Keratinocyte (primary cell): Measurements from ENCODE around the gene ATP6V0D1.

Experiments
- EZH2 ChIP-seq: IDR thresholded peaks from one replicate; pipeline ENCODE4 v1.6.1; 2012; ENCODE audit warnings: inconsistent platforms, mild to moderate bottlenecking, low read length, moderate library complexity
- TF ChIP-seq, protein P1 (sequence below), 3 experiments: IDR thresholded peaks in 1 of 3; conservative IDR thresholded peaks in 1 of 3; optimal IDR thresholded peaks in 1 of 3; 2 replicates in 2 of 3; 3 replicates in 1 of 3; pipeline versions ENCODE3 to v1.5.1; 2011; ENCODE audit warnings: low read length in 3 of 3, mild to moderate bottlenecking in 3 of 3, moderate library complexity in 2 of 3, control low read depth in 1 of 3, inconsistent platforms in 1 of 3; ENCODE audit not compliant: insufficient read depth in 2 of 3; ENCODE audit errors: extremely low read depth in 1 of 3

DNA sequence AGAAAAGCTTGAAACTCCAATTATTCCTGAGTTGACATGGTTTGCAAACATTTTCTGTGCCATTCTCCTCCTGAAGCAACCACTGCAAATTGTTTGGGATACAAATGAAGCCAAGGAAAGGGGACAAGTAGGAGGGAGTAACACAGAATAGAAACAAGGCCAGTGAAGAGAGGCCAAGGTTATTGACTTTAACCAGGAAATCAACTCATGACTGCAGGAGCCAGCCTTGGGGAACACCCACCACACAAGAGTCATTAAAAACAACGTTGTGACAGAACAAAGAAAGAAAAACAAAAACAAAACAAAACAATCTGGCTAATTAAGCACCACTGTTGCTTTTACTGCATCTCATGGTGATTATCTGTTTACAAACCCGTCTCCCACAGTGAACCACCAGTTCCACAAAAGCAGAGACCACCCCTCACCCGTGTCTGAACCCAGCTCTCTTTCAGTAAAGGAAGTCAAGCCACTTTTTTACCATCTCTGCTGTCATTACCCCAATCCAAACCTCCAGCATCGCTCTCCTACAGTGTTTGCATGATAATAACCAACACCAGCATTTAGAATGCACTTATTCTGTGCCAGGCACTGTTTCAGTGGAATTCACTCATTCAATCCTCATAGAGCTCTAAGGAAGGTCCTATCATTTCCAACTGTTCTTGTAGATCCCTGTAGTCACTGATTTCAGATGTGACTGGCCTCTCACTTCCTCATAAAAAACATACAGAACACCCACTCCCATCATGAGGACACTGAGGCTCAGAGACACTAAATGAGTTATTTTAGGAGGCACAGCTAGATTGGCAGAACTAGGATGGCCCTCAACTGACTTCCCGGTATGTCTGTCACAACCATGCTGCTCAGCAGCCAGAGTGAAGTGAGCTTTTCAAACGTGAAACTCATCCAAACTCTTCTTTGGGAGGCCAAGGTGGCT, 66.7 kb downstream of the ATP6V0D1 start:
- TF ChIP-seq, protein P1, sequence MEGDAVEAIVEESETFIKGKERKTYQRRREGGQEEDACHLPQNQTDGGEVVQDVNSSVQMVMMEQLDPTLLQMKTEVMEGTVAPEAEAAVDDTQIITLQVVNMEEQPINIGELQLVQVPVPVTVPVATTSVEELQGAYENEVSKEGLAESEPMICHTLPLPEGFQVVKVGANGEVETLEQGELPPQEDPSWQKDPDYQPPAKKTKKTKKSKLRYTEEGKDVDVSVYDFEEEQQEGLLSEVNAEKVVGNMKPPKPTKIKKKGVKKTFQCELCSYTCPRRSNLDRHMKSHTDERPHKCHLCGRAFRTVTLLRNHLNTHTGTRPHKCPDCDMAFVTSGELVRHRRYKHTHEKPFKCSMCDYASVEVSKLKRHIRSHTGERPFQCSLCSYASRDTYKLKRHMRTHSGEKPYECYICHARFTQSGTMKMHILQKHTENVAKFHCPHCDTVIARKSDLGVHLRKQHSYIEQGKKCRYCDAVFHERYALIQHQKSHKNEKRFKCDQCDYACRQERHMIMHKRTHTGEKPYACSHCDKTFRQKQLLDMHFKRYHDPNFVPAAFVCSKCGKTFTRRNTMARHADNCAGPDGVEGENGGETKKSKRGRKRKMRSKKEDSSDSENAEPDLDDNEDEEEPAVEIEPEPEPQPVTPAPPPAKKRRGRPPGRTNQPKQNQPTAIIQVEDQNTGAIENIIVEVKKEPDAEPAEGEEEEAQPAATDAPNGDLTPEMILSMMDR (optimal IDR thresholded peaks at IDR 0.05 in 1 of 3, IDR thresholded peaks at IDR 0.05 in 1 of 3, conservative IDR thresholded peaks at IDR 0.05 in 1 of 3; ENCODE audit: extremely low read depth in 1 of 3, insufficient read depth in 2 of 3, low read length in 3 of 3) = no peak
- TF ChIP-seq EZH2 = no peak
